Activated CD4-positive, alpha-beta T cell treated with anti-CD3 and anti-CD28 coated beads for 36 hours (primary cell): ENCODE data around the gene OLA1. TPM values are rescaled to one million over a fixed set of nuclear protein-coding genes. Genes with fewer than 3 reads are reported as not detected.

Experiments
- ATAC-seq: fragments of 200-7000 bp; cut with Tn5 transposase; one replicate; pipeline ENCODE4 v1.10.0; 2021; ENCODE audit warnings: mild to moderate bottlenecking, moderate library complexity
- CTCF ChIA-PET: fragments of 350-600 bp; sonication (Branson Sonifier 250); formaldehyde crosslinking; loops from one replicate; lab custom pipeline; 2021; ENCODE audit warnings: antibody characterized with exemption; lab: Charles Lee
- POLR2A ChIA-PET: fragments of 350-600 bp; sonication (Branson Sonifier 250); formaldehyde crosslinking; loops from one replicate; lab custom pipeline; 2021; ENCODE audit warnings: antibody characterized with exemption, inconsistent platforms; lab: Charles Lee
- DNase-seq: peaks from one replicate; pipeline ENCODE4 v3.0.0-alpha.2; 2020
- H3K27ac Mint-ChIP-seq: one replicate; pipeline ENCODE4 v1.8.0; 2021; ENCODE audit warnings: mixed read lengths
- H3K27me3 Mint-ChIP-seq: one replicate; pipeline ENCODE4 v1.8.0; 2021; ENCODE audit warnings: mixed read lengths
- H3K36me3 Mint-ChIP-seq: one replicate; pipeline ENCODE4 v1.8.0; 2021; ENCODE audit warnings: low read depth, mixed read lengths
- H3K4me1 Mint-ChIP-seq: one replicate; pipeline ENCODE4 v1.8.0; 2021; ENCODE audit warnings: mixed read lengths
- H3K4me3 Mint-ChIP-seq: one replicate; pipeline ENCODE4 v1.8.0; 2021; ENCODE audit warnings: mild to moderate bottlenecking, moderate library complexity, mixed read lengths
- H3K9me3 Mint-ChIP-seq: one replicate; pipeline ENCODE4 v1.8.0; 2021; ENCODE audit warnings: low read depth, mixed read lengths
- intact Hi-C, 2 experiments: fragments of 100-400 bp; cut with DNase I in 1 of 2; cut with micrococcal nuclease in 1 of 2; formaldehyde crosslinking; loops; one replicate each; pipeline versions ENCODE4 v1.14.2 to v1.15.1; 2022 to 2024; cut with DNase I, micrococcal nuclease
- total RNA-seq, 2 experiments: library from RNA; stranded (reverse); gene quantifications; one replicate each; pipeline ENCODE4 v1.2.3, GENCODE V29; 2021

OLA1 gene
- total RNA-seq, 2 experiments from 2014 or later = 136 to 157 TPM

DNA sequence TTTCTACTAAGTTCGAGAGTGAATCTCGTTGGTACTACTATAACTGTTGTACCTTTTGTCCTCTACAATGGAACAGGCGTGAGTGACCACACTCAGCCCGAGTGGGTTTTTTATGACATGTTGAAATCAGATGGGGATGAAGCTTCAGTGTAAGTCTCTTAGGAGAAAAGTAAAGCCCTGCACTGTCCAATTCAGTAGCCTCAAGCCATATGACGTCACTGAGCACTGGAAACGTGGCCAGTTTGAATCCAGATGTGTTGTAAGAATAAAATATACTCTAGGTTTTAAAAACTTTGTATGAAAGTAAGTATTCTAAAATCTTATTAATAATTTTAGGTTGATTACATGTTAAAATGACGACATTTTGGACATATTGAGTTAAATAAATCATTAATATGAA lies 181.5 kb downstream of the OLA1 start:
- H3K27ac Mint-ChIP-seq = no peak overlapping the region
- H3K36me3 Mint-ChIP-seq = no peaks in the 10 kb centered on the region

DNA sequence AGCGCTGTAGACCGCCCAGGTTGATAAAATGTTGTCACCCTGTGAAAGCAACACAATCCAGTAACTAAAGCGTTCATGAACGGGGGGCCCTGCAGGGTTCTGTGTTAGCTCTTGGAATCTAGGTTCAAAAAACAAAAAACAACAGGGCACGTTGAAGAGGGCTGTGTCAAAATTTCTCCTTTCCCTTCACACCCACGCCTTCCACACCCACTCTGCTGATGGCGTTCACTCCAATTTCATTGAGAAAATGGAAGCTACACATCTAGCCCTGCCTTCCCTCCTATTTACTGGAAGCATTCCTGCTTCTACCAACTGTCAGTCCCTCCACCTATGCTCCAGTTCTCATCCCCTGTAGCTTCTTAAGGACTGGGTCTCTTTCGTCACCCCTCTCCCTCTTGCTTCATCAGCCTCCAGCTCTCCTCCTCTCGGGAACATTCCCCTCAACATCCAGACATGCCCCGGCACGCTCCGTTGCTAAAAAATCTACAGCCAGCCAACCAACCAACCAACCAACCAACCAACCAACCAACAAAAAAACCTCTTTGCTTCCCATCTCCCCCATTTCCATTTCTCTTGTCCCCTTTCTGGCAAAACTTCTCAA lies 184.7 kb downstream of the OLA1 start:
- H3K4me3 Mint-ChIP-seq = no peak overlapping the region
- ATAC-seq (no peak), DNase-seq (no peak)
- ChIA-PET POLR2A (no interaction called here), CTCF (no interaction called here)
- peaks cover 5% of the 10 kb centered on the region for H3K36me3 Mint-ChIP-seq
- intact Hi-C loops = no loop called here
- H3K4me1 Mint-ChIP-seq = no peaks in the 10 kb centered on the region
- no peak overlapping the region for H3K27ac Mint-ChIP-seq
- peaks cover 10% of the 10 kb centered on the region for H3K9me3 Mint-ChIP-seq
- H3K27me3 Mint-ChIP-seq = peaks cover 5% of the 10 kb centered on the region

More for the DNA sequence above, 181.5 kb downstream of the OLA1 start:
- no peak for DNase-seq
- H3K9me3 Mint-ChIP-seq = no peaks in the 10 kb centered on the region
- peaks cover 3% of the 10 kb centered on the region for H3K27me3 Mint-ChIP-seq
- no peak for ATAC-seq
- no peak overlapping the region for H3K4me3 Mint-ChIP-seq
- POLR2A ChIA-PET = no interaction called here
- intact Hi-C loops = no loop called here
- no peaks in the 10 kb centered on the region for H3K4me1 Mint-ChIP-seq
- CTCF ChIA-PET = no interaction called here

DNA sequence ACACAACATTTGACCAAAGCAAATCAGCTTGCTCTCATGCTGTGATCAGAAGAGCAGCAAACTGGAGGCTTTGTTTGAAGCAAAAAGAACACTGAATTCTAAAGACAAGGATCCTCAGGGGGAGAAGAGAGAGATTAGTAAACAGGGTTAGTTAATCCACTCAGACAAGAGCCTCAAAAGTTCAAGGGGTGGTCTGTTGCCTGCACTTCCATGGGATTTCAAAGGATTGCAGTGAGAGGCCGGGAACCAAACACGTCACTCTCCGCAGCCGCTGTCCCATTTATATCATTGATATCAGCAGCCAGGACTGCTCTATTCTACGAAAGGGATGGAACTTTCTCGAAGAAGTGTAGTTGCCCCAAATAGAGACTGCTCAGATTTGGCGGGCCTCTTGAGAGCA lies 185.4 kb downstream of the OLA1 start:
- DNase-seq (no peak), ATAC-seq (no peak)
- H3K36me3 Mint-ChIP-seq = peaks cover 5% of the 10 kb centered on the region
- no peak overlapping the region for H3K27ac Mint-ChIP-seq
- no peak overlapping the region for H3K4me3 Mint-ChIP-seq
- H3K27me3 Mint-ChIP-seq = peaks cover 8% of the 10 kb centered on the region
- no peaks in the 10 kb centered on the region for H3K4me1 Mint-ChIP-seq
- intact Hi-C loops = no loop called here
- ChIA-PET POLR2A (no interaction called here), CTCF (no interaction called here)
- H3K9me3 Mint-ChIP-seq = peaks cover 12% of the 10 kb centered on the region

DNA sequence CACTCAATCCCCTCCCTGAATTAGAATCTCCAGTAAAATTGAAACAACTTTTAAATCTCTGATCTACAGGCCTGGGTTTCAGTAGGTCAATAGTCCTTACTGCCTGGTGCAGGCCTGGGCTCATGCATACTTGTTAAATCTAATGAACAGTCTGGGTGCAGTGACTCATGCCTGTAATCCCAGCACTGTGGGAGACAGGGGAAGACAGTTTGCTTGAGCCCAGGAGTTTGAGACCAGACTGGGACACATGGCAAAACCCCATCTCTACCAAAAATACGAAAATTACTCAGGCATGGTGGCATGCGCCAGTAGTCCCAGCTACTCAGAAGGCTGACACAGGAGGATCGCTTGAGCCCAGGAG lies 188.5 kb downstream of the OLA1 start:
- ChIA-PET CTCF (interaction anchor here (0.7 to 1.2 kb wide), 2 partner anchors 19 to 170 kb away, joined by 4 read pairs; no protein-coding TSS in a partner anchor), POLR2A (no interaction called here)
- DNase-seq (no peak), ATAC-seq (no peak)
- intact Hi-C loops = no loop called here
- no peak overlapping the region for H3K4me3 Mint-ChIP-seq
- H3K4me1 Mint-ChIP-seq = no peaks in the 10 kb centered on the region
- peaks cover 15% of the 10 kb centered on the region for H3K9me3 Mint-ChIP-seq
- peaks cover 5% of the 10 kb centered on the region for H3K36me3 Mint-ChIP-seq
- peaks cover 5% of the 10 kb centered on the region for H3K27me3 Mint-ChIP-seq
- no peak overlapping the region for H3K27ac Mint-ChIP-seq

DNA sequence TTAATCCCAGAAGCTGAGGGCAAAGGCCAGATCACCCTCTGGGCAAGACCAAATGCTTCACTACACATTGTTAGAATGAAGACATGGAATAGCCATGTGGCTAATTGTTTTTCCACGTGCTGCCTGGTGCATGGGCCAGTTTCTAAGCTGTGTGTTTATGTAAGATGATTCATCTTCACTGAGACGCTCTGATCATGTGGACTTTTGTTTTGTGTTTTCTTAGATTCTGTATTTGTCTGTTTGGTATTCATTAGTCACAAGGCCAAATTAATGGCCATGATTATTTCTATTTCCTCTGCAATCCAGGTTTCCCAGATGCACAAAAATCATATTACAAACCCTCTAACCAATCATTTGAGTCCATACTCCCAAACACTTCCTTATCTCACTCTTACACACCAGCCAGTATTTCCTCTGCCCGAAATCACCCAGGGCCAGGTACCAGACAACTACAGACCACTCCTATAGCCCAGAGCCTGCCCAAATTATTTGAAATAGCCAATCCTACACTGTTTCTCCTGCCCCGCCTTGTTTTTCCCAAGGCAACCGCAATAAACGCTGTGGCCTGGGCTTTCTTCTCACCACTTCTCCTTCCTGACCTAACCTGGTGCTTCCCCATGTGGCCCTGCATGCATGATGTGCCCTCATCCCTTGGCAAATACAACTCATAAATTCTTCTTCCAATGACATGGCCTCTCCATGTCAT lies 189.0 kb downstream of the OLA1 start:
- Mint-ChIP-seq H3K4me3 (no peak overlapping the region), H3K36me3 (peaks cover 5% of the 10 kb centered on the region), H3K9me3 (peaks cover 15% of the 10 kb centered on the region), H3K27me3 (peaks cover 5% of the 10 kb centered on the region), H3K4me1 (no peaks in the 10 kb centered on the region), H3K27ac (no peak overlapping the region)
- intact Hi-C loops = no loop called here
- POLR2A ChIA-PET = no interaction called here
- CTCF ChIA-PET = no interaction called here
- ATAC-seq (no peak), DNase-seq (no peak)

DNA sequence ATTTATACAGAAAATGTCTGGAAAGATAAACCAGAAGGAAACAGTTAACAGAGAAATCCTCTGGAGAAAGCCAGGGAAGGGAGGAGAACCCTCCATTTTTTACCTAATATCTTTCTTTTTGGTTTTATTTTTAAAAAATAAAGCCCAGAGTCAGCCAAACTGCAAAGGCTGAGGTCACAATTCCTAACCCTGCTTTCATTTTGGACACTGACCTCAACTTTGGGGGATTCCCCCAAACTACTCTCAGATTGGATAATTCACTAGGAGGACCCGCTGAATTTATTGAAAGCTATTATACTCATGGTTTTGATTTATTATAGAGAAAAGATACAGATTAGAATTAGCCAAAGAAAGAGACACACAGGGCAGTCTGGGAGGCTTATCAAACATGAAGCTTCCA lies 189.9 kb downstream of the OLA1 start:
- Mint-ChIP-seq H3K27ac (no peak overlapping the region), H3K27me3 (peaks cover 5% of the 10 kb centered on the region), H3K4me1 (no peaks in the 10 kb centered on the region), H3K4me3 (no peak overlapping the region), H3K9me3 (peaks cover 15% of the 10 kb centered on the region), H3K36me3 (peaks cover 5% of the 10 kb centered on the region)
- CTCF ChIA-PET = interaction anchor here (0.5 kb wide), 1 partner anchor 273 kb away, joined by 3 read pairs; no protein-coding TSS in a partner anchor
- no peak for ATAC-seq
- no peak for DNase-seq
- POLR2A ChIA-PET = no interaction called here
- intact Hi-C loops = no loop called here

DNA sequence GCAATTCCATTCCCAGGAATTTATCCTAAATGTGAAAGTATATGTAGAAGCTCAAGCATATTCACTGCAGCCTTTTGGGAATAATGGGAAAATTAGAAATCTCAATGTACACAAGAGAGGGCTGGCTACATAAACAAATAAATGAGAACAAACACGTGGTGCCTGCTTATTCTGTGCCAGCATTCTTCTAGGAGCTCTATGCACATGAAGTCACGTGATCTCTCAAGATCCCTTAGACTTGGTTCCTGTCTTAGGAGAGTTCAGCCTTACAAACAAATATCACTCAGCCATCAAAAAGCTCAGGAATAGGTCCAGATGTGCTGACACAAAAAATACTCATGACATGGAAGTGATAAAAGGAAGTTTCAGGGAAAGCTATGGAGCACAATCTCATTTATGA lies 190.3 kb downstream of the OLA1 start:
- peaks cover 5% of the 10 kb centered on the region for H3K27me3 Mint-ChIP-seq
- H3K9me3 Mint-ChIP-seq = peaks cover 15% of the 10 kb centered on the region

DNA sequence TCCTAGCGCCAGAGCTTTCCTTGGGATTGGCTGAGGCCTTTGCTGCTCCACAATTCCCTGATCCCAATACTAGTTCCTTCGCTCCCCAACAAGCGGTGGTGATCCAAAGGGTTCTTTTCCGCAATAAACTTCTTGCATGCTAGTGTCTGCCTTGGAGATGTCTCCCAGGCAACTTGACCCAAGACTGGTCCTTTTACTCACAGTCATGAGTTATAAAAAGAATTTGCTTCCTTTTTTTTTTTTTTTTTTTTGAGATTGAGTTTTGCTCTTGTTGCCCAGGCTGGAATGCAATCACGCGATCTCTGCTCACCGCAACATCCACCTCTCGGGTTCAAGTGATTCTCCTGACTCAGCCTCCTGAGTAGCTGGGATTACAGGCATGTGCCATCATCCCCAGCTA lies 193.4 kb downstream of the OLA1 start:
- Mint-ChIP-seq H3K4me3 (no peak overlapping the region), H3K36me3 (peaks cover 5% of the 10 kb centered on the region), H3K9me3 (peaks cover 15% of the 10 kb centered on the region), H3K27me3 (peaks cover 5% of the 10 kb centered on the region), H3K27ac (no peak overlapping the region), H3K4me1 (no peaks in the 10 kb centered on the region)
- ATAC-seq (no peak), DNase-seq (no peak)
- CTCF ChIA-PET = no interaction called here
- intact Hi-C loops = no loop called here
- POLR2A ChIA-PET = no interaction called here

More for the DNA sequence above, 190.3 kb downstream of the OLA1 start:
- Mint-ChIP-seq H3K4me1 (no peaks in the 10 kb centered on the region), H3K4me3 (no peak overlapping the region), H3K36me3 (peaks cover 5% of the 10 kb centered on the region), H3K27ac (no peak overlapping the region)
- ATAC-seq (no peak), DNase-seq (no peak)
- ChIA-PET POLR2A (no interaction called here), CTCF (interaction anchor here (0.5 kb wide), 1 partner anchor 273 kb away, joined by 3 read pairs; no protein-coding TSS in a partner anchor)
- intact Hi-C loops = no loop called here

DNA sequence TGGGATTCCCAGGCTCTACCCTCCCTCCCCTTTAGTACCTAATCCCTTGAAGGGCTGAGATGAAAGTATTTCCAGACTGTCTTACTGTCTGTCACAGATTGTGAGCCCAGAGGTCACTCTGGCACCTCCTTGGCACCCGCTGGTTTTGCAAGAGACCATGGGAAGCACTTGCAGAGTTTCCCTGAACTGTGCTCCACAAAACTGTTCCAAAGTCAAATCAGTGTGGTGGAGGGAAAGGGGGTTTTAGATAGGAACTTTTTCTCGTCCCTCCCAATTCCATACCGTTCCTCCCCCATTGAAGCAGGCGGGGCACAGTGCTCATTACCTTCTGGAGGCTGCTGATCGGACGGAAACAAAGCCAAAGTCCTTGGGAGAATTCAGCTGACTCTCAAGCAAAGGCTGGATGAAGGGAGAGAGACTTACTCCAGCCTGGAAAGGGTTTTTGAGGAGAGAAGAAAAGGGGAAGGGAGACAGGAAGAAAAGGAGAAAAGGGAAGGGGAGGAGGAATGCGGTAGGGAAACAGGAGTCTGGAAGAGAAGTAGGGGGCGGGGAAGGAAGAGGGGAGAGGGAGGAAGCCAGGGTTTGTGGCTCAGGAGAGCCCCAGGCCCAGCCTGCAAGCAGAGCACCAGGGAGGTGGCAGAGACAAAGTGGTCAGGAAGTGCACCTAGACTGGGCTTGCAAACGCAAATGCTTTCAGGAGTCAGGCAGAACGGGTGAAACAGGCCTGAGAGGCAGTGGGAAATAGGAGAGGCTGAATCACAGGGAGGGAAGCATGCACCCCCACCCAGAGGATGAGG lies 194.8 kb downstream of the OLA1 start:
- ChIA-PET POLR2A (no interaction called here), CTCF (no interaction called here)
- ATAC-seq (no peak), DNase-seq (no peak)
- Mint-ChIP-seq H3K4me1 (no peaks in the 10 kb centered on the region), H3K36me3 (no peaks in the 10 kb centered on the region), H3K27ac (no peak overlapping the region), H3K9me3 (peaks cover 5% of the 10 kb centered on the region), H3K27me3 (peaks cover 5% of the 10 kb centered on the region), H3K4me3 (no peak overlapping the region)
- intact Hi-C loops = no loop called here

DNA sequence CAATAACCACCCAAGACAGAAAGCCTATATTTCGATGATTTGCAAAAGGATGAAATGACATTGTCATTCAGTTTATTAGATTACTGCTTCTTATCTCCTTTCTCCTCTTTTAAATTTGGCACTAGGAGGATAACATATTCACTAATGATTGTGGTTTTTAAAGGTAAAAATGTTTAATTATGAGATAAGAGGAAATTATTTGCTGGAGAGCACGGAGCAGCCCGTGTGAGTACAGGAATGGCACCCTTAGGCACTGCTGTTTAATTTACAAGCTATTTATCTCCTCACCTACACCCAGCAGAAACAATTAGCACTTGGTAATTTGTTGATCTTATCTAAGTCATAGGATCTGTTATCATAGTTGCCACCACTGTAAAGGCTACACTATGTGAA lies 195.8 kb downstream of the OLA1 start:
- intact Hi-C loops = no loop called here
- ChIA-PET POLR2A (no interaction called here), CTCF (no interaction called here)
- peaks cover 2% of the 10 kb centered on the region for H3K27me3 Mint-ChIP-seq
- no peaks in the 10 kb centered on the region for H3K4me1 Mint-ChIP-seq
- H3K9me3 Mint-ChIP-seq = peaks cover 2% of the 10 kb centered on the region
- H3K4me3 Mint-ChIP-seq = no peak overlapping the region
- ATAC-seq (no peak), DNase-seq (no peak)
- H3K36me3 Mint-ChIP-seq = no peaks in the 10 kb centered on the region
- no peak overlapping the region for H3K27ac Mint-ChIP-seq

DNA sequence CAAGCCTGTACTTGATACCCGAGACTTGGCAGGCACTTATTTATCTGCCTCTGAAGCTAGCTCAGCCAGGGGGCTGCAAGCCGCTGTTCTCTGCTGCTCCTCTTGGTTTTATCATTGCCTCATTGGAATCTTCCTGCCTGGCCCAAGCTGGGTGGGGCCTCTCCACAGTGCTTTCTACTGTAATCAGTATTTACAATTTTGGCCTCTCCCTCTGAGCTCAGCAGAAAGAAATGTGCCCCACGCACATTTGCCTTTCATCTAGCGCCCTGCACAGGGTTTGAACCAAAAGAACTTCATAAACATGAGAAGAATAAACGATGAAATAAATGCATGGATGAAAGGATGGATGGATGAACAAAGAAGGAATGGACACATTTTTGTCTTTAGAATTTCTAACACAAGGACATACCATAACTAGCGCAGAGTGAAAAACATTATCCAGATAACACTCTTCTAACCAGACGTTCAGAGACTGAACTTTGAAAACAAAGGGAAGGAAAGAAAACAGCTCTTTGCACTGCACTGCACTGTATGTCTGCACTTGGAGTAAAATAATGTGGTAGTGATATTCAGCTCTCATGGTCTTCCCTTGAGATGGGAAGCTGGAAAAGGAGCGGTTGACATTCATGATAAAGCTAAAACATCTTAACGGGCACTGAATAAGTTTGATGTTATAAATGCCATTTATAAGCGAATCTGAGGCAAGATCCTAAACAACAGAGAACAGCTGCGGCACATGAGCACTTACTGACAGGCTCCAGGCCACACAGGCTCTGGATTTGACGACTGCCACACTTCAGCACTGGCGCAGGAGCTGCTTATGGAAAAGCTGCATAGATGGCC lies 196.4 kb downstream of the OLA1 start:
- no peak for ATAC-seq
- intact Hi-C loops = no loop called here
- no peak overlapping the region for H3K27ac Mint-ChIP-seq
- no peak overlapping the region for H3K4me3 Mint-ChIP-seq
- peaks cover 2% of the 10 kb centered on the region for H3K9me3 Mint-ChIP-seq
- POLR2A ChIA-PET = no interaction called here
- peaks cover 2% of the 10 kb centered on the region for H3K27me3 Mint-ChIP-seq
- CTCF ChIA-PET = interaction anchor here (0.5 kb wide), 1 partner anchor 289 kb away, joined by 3 read pairs; no protein-coding TSS in a partner anchor
- no peaks in the 10 kb centered on the region for H3K36me3 Mint-ChIP-seq
- H3K4me1 Mint-ChIP-seq = no peaks in the 10 kb centered on the region
- DNase-seq = no peak
